ENCODE data around the gene DLGAP1. TPM values are rescaled to one million over a fixed set of nuclear protein-coding genes. Genes with fewer than 3 reads are reported as not detected.

The DLGAP1 gene
- total RNA-seq, 1 experiment from 2014 or later, result 23.2 TPM

DNA sequence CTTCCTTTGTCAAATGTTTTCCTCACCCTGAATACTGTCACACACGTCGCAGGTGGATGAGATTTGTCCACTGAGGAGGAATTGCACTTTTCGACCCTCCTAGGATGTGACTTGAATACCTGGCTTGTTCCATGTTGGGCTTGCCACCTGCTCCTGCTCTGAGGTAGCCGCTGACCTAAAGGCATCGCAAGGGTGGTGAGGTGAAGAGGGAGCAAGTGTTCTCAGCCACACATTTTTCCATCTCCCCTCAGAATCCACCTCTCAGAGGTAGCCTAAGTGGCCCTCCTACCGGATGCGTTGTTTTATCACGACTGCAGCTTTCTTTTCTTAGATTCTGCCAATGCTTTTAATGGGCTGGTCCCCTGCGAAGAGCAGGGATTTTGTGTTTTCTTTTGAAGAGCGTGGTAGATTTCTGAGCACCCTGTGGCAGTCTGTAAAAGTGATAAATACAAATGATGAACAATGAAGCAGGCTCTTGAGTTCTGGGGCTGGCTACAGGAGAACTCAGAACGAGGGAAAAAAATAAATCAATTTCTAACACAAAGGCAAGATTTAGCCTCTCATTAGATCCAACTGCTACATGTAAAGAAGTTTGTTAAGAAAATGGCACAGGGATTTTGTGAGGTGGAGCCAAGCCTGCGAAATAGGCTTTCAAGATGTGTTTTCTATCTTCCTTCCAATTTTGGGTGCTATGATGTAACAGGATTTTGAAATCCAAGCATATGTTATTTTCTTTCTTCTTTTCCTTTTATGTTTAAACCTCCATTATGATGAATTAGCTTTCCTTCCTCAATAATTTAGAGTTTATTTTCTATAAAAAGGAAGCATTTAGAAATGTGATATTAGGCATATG is 618.4 kb downstream of the DLGAP1 start:
- no peaks in the 10 kb centered on the region for H3K79me2 ChIP-seq (ENCODE audit: insufficient read depth, low read length)
- H4K20me1 ChIP-seq (ENCODE audit: control insufficient read depth, insufficient read depth, insufficient read length), result no peaks in the 10 kb centered on the region
- DNase-seq, result no peak
- H4K91ac ChIP-seq (ENCODE audit: insufficient read length, low read depth, low read length), result no peak overlapping the region
- H3K9me3 Mint-ChIP-seq, result no peaks in the 10 kb centered on the region
- H4K8ac ChIP-seq (replicated peaks; ENCODE audit: insufficient read length, low read depth, low read length), result no peak overlapping the region
- no peaks in the 10 kb centered on the region for H3K27me3 ChIP-seq (ENCODE audit: insufficient read depth, low read length)
- peaks cover 0 to 4% (median 0%) of the 10 kb centered on the region in 3 experiments; a peak in 1 of 7 replicates for H3K36me3 Mint-ChIP-seq (ENCODE audit: insufficient read depth in 1 of 3, low read depth in 3 of 3)
- no peak overlapping the region for H2BK20ac ChIP-seq (ENCODE audit: low read depth, low read length, poor library complexity, severe bottlenecking)
- H3K27ac Mint-ChIP-seq, result peak overlapping the region in 1 of 3 experiments; percentile 58; a peak in 2 of 7 replicates
- TF ChIP-seq, protein P1, sequence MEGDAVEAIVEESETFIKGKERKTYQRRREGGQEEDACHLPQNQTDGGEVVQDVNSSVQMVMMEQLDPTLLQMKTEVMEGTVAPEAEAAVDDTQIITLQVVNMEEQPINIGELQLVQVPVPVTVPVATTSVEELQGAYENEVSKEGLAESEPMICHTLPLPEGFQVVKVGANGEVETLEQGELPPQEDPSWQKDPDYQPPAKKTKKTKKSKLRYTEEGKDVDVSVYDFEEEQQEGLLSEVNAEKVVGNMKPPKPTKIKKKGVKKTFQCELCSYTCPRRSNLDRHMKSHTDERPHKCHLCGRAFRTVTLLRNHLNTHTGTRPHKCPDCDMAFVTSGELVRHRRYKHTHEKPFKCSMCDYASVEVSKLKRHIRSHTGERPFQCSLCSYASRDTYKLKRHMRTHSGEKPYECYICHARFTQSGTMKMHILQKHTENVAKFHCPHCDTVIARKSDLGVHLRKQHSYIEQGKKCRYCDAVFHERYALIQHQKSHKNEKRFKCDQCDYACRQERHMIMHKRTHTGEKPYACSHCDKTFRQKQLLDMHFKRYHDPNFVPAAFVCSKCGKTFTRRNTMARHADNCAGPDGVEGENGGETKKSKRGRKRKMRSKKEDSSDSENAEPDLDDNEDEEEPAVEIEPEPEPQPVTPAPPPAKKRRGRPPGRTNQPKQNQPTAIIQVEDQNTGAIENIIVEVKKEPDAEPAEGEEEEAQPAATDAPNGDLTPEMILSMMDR (conservative IDR thresholded peaks at IDR 0.05), result no peak
- H3K23me2 ChIP-seq (ENCODE audit: insufficient read length, low read depth, low read length, poor library complexity, severe bottlenecking), result no peaks in the 10 kb centered on the region
- H3K4me1 Mint-ChIP-seq, result peaks cover 28 to 35% of the 10 kb centered on the region in 2 experiments
- H2AK5ac ChIP-seq (ENCODE audit: insufficient read length, low read length), result no peak overlapping the region
- no peaks in the 10 kb centered on the region for H3K27me3 Mint-ChIP-seq (ENCODE audit: low read depth)
- H2BK120ac ChIP-seq (ENCODE audit: low read depth, low read length, poor library complexity, severe bottlenecking), result no peak overlapping the region
- H3K79me1 ChIP-seq (ENCODE audit: insufficient read depth, low read depth, low read length, poor library complexity, severe bottlenecking), result no peaks in the 10 kb centered on the region
- no peak overlapping the region for H4K5ac ChIP-seq (ENCODE audit: insufficient read length, low read depth, low read length)
- no peak overlapping the region for H3K4ac ChIP-seq (ENCODE audit: low read depth, low read length)
- no peaks in the 10 kb centered on the region for H3K9me3 ChIP-seq (ENCODE audit: control insufficient read depth, low read depth, low read length)
- peak overlapping the region; percentile 40 for H3K27ac ChIP-seq (ENCODE audit: insufficient read length, low read depth, low read length)
- WGBS (ENCODE audit: extremely low coverage, insufficient read length, low lambda C conversion rate), result no CpG with 5 or more reads among the region's 12 CpGs
- no peak overlapping the region for H3K14ac ChIP-seq (ENCODE audit: insufficient read depth, low read length)
- no peak overlapping the region for H3K9ac ChIP-seq (ENCODE audit: extremely low read depth, insufficient read length, low read length)
- no peak overlapping the region for H3T11ph ChIP-seq (ENCODE audit: low read length)
- no peak overlapping the region for H2BK5ac ChIP-seq (ENCODE audit: insufficient read length, low read length)
- H2BK12ac ChIP-seq (ENCODE audit: insufficient read length, low read depth, low read length), result no peak overlapping the region
- H3K4me3 Mint-ChIP-seq, result no peak overlapping the region
- no peak overlapping the region for H3K56ac ChIP-seq (ENCODE audit: insufficient read length, low read depth, low read length)
- no peak overlapping the region for H2BK15ac ChIP-seq (ENCODE audit: low read depth, low read length)
- no peak overlapping the region for H3K4me2 ChIP-seq (ENCODE audit: insufficient read depth, insufficient read length, low read length)
- H3K18ac ChIP-seq (ENCODE audit: insufficient read length, low read depth, low read length), result no peak overlapping the region
- no peak overlapping the region for H2AFZ ChIP-seq (ENCODE audit: low read length)
- peaks cover 2% of the 10 kb centered on the region; the same call in 1 of the 2 replicates for H3K4me1 ChIP-seq (ENCODE audit: insufficient read depth, low read length)
- H3K23ac ChIP-seq (ENCODE audit: insufficient read length, low read depth, low read length), result no peak overlapping the region
